GM18502 (cell line): ENCODE data around the gene CACNA1I.
A peak's percentile ranks its signal among the peaks of the same experiment; 100 is the strongest.
"Not testable (repeated sequence)": the region's sequence is repeated elsewhere in the genome, so short reads cannot be mapped to it uniquely, and the experiment has no call there.

Experiments
- ATAC-seq: cut with Tn5 transposase; IDR thresholded peaks from one replicate; pipeline ENCODE4 v1.9.1; 2021; ENCODE audit warnings: mild to moderate bottlenecking; ENCODE audit not compliant: unreplicated experiment, poor library complexity

The CACNA1I gene

DNA sequence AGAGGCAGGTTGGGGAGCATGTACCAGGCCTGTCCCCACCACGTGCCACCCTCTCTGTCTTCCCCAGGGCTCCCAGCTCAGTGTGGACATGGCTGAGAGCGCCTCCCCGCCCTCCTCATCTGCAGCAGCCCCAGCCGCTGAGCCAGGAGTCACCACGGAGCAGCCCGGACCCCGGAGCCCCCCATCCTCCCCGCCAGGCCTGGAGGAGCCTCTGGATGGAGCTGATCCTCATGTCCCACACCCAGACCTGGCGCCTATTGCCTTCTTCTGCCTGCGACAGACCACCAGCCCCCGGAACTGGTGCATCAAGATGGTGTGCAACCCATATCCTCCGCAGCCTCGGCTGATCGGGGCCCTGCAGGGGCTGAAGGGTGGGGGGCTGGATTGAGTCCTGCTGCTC lies at the start of gene CACNA1I:
Gene CACNA1I (plus strand): TSS at position 89 of the 400 bp plus-strand sequence. CDS start 0 bp downstream, at position 89.
- no peak for ATAC-seq

DNA sequence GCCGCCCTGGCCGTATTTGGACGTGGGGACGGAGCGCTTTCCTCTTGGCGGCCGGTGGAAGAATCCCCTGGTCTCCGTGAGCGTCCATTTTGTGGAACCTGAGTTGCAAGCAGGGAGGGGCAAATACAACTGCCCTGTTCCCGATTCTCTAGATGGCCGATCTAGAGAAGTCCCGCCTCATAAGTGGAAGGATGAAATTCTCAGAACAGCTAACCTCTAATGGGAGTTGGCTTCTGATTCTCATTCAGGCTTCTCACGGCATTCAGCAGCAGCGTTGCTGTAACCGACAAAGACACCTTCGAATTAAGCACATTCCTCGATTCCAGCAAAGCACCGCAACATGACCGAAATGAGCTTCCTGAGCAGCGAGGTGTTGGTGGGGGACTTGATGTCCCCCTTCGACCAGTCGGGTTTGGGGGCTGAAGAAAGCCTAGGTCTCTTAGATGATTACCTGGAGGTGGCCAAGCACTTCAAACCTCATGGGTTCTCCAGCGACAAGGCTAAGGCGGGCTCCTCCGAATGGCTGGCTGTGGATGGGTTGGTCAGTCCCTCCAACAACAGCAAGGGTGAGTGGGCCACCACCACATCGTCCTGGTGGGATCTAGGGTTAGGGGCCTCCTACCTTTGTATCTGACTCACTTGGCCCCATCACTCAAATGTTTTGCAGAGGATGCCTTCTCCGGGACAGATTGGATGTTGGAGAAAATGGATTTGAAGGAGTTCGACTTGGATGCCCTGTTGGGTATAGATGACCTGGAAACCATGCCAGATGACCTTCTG lies 49.3 kb upstream of the CACNA1I start:
- ATAC-seq: not testable (repeated sequence)

DNA sequence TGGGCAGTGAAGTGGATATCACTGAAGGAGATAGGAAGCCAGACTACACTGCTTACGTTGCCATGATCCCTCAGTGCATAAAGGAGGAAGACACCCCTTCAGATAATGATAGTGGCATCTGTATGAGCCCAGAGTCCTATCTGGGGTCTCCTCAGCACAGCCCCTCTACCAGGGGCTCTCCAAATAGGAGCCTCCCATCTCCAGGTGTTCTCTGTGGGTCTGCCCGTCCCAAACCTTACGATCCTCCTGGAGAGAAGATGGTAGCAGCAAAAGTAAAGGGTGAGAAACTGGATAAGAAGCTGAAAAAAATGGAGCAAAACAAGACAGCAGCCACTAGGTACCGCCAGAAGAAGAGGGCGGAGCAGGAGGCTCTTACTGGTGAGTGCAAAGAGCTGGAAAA lies 48.5 kb upstream of the CACNA1I start:
- not testable (repeated sequence) for ATAC-seq

DNA sequence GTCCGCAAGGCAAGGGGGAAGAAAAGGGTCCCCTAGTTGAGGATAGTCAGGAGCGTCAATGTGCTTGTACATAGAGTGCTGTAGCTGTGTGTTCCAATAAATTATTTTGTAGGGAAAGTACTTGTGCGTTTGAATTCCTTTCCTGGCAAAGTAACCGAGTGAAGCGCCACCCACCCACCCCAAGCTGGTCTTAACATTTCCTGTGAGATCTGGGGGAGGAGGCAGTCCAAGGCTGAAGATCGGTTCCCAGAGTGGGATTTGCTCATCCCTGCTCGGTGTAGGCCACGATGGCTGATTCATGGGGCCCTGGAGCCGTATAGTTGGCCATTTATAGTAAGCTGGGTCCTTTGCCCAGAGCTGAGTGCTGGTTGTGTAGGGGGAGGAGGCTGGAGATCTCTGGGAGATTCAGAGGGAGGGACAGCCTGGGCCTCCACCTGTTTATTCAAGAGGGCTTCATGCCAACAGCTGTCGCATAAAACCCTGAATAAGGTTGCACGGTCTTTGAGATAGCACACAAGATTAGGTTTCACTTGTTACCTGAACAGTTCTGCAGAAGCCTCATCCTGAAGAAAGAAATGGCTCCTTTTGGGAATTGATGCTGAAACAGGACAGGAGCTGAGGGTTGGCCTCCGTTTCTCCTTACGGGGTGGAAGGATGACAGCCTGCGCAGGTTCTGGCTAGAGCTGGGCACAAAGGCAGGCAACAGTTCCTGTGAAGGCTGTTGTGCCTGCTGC lies 47.8 kb upstream of the CACNA1I start:
- no peak for ATAC-seq

DNA sequence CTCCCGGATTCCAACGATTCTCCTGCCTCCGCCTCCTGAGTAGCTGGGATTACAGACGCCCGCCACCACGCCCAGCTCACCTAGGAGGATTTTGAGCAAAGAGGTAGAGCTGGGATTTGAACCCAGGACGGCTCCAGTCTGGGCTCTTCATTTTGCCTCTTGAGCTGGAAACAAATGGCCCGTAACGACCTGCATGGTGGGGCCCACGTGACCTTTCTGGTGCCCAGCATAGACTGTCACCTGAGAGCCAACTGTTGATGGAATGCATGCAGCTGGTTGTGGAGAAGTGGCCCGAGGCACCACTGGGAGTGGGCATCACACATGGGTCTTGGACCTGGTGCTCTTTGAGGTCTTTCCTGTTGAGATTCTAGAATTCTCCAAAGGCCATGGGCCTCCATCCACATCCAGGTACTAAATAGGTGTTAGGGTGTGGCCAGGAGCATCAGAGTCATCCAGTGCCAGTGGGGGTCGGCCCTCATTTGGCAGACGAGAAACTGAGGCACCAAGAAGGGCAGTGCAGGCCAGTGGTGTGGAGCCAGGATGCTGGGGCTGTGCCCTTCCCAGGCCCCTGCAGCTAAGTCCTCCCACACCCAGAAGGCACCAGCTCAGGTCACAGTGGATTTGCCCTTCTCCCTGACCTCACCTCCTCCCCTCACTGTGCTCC lies 46.3 kb upstream of the CACNA1I start:
- no peak for ATAC-seq

DNA sequence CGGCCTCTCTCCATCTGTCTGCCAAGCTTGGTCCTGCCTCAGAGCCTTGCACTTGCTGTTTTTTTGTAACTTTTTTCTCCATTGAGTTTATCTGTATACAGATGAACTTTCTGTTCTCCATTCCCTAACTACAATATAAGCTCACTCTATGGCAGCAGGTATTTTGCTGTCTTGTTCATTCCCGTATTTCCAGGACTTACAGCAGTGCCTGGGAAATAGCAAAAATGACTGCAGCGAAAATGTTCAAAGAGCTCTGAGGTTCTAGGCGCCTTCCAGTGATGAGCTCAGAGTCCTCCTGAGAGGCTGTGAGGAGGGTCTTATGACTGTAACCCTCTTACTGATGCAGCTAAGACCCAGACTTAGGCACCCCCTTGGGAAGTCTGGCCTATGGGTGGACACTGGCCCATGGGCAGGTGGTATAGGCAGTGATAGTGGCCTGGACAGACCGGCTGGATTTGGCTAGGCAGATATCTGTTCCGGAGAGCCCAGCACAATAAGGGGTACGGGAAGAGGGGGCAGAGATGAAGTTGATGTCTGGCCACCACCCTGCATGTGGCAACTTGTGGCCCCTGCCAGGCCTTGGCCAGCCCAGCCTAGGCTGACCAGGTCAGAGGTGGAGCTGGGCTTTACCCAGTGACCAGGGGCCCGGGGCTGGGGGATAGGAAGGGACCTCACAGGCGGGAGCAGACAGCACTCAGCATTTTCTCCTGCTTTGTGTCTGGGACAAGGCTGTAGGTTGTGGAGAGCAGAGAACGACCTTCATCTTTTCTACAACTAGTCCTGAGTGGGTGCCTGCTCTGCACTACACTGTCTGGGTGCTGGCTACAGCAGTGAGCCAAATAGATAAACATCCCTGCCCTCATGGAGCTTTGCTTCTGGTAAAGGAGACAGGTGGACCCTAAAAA lies 45.5 kb upstream of the CACNA1I start:
- ATAC-seq: no peak

DNA sequence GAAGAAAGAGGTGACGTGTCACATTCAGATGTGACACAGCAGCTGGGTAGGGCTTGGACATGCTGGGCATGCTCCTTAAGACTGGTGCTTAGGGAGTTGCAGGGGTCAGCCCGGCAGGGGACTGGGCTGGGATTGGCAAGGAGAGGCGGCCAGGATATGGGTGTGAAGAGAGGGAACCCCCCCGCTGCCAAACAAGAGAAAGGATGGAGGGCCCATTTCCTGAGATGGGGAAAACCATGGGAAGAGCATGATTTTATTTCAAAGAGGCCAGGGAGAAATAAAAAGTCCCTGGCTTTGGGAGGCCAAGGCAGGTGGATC lies 44.9 kb upstream of the CACNA1I start:
- no peak for ATAC-seq

DNA sequence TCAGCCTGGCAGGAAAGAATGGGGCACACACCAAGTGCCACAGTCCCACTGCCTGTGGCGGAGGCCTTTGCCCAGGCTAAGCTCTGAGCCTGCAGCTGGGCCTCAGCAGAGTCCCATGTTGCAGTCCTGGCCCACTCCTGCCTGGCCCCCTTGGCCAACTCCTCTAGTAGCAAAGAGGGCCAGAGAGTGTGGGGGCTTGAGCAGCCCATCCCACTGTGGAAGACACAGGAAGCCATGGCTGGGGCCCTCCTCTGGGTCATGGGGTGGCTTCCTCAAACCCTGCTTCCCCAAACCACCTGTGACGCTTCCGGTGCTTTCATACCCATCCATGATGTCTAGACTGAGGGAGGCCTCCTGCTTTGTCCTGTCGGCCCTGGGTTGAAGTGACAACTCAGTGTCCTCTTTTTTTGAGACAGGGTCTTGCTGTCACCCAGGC lies 43.8 kb upstream of the CACNA1I start:
- ATAC-seq: no peak

DNA sequence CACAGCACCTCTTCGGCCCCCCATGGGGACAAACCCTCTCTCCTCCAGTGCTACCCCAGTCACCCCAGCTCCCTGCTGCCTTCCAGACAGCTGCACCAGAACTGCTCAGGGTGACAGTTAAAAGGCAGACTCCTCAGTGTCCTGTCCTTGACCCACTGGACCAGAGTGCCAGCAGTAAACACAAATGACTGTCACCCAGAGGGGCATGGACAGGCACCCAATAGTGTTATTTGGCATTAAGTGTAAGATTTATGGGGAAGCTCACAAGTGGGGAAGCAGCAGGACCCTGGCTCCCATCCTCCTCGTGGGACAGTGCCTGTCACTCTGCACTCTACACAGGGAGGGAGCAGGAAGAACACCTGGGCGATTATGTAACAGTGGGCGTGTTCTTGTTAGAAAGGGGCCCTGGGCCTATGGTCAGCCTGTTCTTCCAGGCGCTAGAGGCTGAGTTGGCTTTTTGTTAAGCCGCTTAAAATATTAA lies 43.0 kb upstream of the CACNA1I start:
- ATAC-seq: no peak

DNA sequence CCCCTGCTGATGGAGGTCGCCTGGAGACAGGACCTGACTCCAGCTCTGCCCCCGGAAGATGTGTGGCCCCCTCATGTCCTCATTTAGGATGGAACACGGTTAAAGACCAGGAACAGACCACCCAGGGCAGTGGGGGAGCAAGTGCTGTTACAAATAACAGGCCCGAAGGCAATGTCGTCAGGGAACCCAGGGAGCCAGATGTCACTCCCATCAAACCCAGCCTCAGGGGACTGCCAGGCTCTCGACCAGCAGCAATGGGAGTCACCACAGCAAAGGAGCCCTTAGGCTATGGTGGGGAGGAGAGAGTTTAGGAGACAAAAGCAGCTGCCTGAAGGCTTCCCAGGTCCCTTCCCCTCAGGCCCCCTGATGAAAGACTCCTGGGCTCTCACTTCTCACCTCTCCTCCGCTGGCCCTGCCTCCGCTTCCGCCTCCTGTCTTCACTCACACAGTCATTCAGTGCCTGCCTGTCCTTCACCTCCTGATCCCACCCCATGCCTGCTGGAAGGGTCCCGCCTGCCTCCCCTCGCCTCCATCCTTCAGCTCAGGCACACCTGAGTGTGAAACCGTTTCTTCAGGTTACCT lies 42.4 kb upstream of the CACNA1I start:
- ATAC-seq: no peak

DNA sequence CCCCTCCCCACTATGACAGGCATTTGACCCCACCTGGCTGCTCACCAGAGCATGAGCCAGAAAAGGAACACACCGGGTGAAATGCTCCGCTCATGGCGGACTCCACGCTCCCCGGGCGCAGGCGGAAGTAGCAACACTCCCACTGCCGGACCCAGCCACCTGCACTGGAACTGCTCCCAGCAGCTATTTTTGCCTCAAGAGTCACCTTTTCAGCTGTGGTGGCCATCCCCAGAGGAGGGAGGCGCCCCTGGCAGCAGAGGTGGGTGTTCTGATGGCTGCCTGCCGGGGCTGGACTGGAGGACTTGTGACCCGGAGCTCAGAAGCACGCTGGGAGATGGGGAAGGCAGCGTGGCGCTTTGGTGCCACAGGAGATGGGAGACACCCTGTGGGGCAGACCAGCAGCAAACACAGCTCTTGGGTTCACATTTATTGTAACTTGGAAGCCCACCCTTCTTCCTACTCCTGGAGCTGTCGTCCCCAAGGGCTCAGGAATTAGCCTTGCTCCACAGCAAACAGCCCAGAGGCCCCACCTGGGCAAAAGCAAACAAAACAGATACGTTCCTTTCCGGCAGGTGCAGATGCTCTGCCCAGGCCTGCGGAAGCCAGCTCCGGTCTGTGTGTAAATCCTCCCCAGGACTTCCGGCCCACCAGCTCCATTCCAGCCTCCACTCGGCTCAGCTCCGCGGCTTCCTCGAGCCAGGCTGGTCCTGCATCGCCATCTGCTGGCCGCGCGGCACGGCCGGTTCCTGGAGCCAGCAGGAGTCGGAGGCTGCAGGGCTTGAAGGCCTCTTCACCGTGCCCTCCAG lies 41.7 kb upstream of the CACNA1I start:
- no peak for ATAC-seq

DNA sequence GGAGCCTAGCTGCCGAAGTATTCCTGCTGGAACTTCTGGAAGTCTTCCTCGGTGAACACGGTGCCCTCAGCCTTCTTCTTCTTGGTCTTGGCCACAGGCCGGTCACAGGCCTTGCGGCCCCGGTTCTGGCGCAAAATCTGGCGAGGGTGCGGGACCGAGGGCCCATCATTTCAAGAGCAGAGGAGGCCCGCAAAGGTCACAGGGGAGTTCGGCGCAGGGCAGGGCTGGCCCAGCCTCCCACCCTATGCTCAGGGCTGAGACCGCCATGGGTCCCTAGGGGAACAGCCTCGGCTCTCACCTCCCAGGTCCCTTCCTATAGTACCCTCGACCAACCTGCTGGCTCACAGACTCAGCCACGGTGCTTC lies 41.1 kb upstream of the CACNA1I start:
- ATAC-seq: no peak

DNA sequence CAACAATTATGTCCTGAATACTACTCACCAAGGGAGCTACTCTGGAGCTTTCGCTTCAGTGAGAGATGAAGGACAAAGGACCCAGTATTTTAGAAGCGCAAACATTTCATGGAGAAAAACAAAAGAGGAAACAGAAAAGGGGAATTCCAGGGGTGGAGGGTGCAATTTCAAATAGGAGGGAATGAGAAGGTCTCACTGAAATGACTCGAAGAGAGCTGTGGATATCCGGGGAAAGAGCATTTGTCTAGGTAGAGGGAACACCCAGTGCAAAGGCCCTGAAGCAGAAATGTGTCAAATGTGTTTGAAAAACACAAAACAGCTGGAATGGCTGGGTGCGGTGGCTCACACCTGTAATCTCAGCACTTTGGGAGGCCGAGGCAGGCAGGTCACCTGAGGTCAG lies 40.4 kb upstream of the CACNA1I start:
- ATAC-seq: no peak

DNA sequence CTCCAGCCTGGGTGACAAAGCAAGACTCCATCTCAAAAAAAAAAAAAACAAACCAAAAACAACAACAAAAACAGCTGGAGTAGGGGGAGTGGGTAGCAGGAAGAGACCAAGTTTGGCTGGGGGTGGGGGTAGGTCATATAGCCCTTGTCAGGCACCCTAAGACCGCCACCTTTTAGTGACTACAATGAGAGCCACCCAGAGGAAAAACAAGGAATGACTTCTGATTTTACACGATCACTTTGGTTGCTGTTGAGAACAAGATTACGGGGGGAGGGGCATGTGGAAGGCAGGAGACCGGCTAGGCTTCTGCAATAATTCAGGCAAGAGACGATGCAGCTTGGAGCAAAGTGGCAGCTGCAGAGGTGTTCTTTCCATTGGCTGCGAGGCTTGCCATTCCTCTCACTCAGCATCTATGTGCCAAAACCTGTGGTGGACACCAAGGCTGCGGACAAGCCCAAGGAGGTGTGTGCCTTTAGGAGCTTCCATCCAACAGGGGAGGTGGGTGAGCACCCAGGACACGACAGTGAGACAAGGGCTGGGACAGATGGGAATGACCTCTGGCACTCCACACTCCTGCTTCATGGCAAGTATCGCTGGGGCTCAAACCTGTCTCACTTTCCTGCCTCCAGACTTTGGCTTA lies 39.7 kb upstream of the CACNA1I start:
- no peak for ATAC-seq

DNA sequence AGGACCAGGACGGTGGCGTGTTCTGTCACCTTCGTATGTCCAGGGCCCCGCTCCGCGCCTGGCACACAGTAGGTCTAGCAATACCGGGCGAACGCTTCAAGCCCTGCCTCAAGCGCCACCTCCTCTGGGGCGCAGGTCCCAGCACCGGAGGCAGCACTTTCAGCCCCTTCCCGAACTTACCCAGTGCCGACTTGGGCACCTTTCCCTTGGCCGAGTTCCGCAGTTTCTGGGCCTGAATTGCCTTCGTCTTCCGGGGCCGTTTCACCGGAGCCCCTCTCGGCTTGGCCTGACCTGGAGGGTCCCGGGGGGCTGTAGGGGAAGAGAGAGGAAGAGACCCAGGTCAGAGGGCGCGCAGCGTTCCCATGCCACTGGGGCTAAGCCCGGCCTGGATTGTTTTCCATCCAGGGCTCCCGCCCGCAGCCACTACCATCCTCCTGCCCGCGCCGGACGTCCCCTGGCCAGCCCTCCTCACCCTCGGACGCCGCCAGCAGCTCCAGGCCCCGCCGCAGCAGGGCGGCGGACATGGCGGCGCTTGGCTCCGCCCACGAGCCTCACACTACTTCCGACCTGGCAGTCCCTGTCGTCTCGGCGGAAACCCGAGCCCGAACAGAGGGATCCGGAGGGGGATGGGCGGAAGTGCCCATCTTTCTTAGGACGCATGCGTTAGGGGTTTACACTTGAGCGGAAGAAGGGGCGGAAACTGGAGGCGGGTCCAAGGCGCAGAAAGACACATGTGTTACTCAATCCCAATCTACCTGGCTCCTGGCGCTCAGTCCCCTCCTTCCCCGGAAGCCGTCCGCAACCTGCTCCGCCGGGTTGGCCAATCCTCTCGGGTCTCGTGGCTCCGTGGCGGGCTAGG lies 38.1 kb upstream of the CACNA1I start, which contains the start of gene RPS19BP1:
Gene RPS19BP1 (minus strand): TSS at position 534 of the 859 bp plus-strand sequence. CDS start 10 bp downstream, at position 524.
- ATAC-seq: peak; percentile 78

DNA sequence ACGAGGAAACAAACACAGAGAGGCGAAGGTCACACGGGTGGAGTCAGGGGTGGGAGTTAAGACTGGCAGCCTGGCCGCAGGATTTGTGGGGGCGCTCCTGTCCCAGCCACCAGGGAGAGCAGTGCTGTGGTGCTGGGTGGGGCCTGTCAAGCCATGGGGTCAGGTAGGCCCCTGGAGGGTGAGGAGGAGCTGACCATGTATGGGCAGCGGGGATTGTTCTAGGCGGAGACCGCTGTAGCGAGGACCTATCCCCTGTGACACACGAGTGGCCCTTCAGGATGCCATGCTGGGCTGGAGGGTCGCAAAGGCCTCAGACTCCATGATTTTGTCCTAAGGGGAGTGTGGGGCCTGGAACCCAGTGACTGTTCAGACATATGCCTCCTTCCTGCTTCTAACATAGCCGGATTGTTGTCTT lies 36.5 kb upstream of the CACNA1I start:
- ATAC-seq: no peak

DNA sequence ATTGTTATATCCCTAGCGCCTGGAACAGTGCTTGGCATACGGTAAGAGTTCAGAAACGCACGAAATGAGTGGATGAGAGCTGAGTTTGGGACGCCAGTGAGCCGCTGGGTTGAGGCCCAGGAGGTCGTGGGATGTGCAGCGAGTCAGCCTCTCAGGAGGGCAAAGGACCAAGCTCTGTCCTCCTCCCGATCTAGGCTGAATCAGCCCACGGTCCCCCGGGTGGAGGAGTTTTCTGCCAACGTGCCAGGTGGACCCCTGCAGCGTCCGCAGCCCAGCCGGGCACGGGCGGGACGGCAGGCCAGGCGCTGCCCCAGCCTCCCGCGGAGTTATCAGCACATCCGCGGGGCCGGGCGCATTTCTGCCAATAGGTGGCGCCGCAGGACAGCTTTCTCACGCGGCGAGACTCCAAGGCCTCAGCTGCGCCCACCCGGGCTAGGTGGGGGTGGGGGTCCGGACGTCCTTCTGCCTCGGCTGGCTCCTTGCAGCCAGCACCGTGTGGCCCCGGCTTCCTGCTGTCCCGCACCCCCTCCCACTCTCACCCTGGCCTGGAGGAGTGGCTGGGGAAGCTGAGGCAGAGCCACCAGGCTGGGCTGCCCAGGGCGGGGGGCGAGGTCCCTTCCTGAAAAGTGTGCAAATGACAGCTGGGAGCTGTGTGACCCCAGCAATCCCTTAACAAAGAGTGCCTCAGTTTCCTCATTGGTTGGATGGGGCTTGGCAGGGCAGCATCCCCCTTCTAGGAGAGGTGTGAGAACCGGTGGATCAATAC lies 35.8 kb upstream of the CACNA1I start:
- no peak for ATAC-seq
